IPS DF 19.7 (cell line): ENCODE results near the gene DLGAP1.
A peak's percentile ranks its signal among the peaks of the same experiment; 100 is the strongest.

Experiments used
- DNase-seq: peaks from one replicate; pipeline ENCODE4 v3.0.0-alpha.2; 2013; ENCODE audit warnings: low read depth, low spot score

Gene DLGAP1

DNA sequence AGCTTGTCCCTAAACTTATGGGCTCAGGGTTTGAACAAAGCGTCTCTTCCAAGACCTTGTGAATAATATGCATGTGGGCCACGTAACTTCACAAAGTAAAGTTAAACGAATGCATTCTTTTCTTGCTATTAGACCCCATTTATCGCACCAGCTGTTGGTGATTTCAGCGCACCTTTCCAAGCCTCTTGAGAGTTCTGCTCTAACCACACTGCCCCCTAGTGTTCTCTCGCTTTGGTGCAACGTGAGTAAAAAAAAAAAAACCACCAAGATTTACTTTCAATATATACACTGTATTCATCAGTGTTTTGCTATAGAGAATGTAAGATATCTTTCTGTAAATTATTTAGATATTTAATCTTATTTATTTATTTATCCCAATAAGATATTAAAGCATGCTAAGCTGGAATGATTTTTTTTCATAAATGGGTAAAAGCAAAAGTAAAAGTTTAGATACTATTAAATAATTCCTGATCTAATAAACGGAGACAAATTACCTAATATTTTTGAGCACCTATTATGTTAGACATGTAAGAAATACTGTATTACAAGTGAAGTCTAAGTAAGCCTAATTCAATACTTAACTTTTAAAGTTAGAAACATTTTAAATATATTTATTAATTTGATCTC, 459.5 kb downstream of the DLGAP1 start:
- DNase-seq: no peak

DNA sequence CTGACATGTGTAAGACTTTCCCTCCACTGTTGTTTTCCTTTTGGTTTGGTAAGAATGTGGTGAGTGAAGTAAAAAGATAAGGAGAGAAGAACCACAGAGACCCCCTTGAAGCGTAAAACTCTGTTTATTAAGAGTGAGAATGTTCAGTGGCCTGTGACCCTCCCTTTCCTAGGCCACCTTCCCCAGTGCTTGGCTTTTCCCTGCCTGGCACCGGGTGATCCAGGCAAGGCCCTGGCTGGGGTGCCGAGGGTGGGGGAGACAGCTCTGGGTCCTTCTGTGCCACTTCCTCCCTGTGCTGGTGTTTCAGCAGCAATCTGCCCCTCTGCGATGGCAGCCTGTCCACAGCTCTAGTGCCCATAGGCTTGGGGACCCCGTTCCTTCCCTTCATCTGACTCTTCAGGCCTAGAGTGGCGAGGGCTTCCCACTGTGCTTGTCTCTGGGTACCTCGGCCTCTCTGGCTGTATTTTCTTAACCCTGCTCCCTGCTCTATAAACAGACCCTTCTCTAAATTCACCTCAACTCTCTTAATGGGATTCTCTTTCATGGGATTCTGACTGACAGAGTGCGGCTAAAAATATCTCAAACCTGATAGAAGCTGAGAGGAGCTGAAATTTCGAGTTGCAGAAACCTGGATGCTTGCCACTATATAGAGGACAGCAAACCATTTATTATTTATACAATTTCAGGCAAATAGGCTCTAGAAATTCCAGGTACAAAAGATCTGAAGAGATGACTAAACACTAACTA, 461.0 kb downstream of the DLGAP1 start:
- no peak for DNase-seq

DNA sequence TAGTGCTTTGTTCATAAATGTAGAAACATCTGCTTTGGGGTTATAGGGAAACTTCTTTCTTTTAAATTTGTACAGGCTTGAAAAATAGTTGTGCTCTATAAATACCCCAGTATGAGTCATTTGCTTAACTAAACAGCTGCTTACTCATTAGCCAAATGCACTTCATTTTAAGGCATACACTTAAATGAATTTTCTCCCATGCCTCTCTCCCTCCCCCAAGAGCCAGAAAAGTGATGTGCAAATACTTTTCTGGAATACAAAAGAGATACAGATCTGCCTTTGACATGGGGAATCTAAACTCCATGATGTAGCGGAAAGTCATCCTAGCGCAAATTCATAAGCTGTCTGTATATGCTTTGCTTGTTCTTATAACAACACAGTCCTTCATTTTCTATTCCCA, 469.4 kb downstream of the DLGAP1 start:
- no peak for DNase-seq

DNA sequence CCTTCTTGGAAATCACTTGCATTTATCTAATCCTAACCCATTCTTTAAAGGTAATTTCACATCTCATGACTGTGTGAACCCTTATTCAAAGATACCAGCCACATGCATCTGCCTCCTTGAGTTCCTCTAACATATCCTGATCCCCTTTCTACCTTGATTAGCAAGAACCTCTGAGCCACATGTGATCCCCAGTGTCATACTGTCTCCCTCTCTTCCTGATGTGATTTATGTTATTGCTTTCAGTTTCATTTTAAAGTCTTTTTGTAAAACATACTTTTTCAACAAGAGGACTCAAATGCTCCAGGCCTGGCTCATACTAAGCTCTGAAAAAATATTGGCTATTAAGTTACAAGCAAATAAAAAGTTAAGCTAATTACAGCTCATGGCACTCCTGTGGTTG, 470.1 kb downstream of the DLGAP1 start:
- DNase-seq: no peak

DNA sequence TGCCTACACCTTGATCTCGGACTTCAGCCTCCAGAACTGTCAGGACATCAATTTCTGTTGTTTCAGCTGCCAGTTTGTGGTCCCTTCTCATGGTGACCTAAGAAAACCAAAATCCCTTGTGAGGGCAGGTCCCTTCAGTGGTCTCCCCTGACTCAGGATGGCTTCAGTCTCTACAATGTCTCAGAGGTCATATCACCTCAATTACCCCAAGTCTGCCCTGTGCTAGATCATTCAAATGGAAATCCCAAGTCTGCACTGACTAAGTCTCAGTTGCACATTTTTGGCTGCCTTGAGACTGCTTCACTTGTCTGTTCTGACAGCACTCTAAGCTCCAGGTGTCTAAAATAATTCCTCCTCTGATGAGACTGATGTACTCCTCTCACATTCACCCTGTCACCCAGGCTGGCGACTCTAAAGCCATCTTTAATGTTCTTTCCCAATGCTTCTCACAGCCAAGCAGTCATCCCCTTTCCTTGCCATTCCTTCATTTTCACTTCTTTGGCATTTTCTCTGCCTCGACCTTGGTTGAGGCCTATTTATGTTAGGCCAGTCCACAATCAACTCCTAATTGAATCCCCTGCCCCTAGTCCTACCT, 470.8 kb downstream of the DLGAP1 start:
- DNase-seq: no peak

DNA sequence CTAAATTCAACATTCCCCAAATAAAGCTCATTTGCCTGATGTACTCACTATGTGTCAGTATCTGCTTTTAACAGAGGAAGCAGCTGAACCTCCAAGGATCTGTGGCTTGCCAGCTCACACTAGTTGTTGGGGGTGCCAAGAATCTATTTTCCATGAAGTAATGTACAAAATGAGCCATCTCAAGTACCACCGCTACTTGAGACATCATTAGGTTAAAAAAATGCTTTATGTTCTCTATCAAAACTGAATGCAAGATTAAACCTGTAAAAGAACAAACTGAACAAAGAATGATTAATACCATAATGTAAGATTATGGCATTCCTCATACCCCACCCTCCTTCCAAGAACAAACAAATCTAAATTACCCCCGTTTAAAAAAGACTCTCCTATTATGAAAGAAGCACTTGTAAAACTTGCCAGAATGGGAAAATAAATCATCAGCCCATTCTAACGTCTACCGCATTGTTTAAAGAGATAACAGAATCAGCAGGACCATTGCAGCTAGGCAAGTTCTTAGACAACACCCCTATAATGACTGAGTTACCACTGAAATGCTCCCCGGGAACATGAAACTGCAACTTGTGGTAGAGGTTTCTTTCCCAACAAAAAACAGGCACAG, 471.6 kb downstream of the DLGAP1 start:
- DNase-seq: no peak

DNA sequence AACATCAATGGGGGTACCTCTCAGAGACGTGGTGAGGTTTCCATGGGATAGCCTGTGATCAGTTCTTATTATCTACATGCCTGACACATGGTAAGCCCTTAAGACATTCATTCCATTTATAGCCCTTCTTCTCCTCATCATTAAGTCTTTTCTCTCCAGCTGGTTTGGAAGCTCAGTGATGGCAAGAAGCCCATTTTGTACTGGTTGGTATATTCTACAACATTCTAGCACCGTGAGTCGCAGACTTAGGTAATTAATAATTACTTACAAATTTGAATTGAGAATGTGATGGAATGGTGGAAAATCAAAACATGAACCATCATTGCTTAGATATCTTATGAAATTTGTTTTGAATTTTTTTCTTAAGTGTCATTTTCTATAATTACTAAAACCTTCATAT, 472.6 kb downstream of the DLGAP1 start:
- DNase-seq: no peak

DNA sequence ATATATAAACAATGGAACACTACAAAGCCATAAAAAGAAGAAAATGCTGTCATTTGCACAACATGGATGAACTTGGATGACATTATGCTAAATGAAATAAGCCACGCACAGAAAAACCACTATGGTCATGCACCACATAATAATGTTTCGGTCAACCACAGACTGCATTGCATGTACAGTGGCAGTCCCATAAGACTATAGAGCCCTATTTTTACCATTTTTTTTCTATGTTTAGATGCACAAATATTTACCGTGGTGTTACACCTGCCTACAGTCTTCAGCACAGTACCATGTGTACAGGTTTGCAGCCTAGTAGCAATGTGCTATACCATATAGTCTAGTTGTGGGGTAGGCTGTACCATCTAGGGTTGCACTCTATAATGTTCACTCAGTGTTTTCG, 476.1 kb downstream of the DLGAP1 start:
- no peak for DNase-seq

DNA sequence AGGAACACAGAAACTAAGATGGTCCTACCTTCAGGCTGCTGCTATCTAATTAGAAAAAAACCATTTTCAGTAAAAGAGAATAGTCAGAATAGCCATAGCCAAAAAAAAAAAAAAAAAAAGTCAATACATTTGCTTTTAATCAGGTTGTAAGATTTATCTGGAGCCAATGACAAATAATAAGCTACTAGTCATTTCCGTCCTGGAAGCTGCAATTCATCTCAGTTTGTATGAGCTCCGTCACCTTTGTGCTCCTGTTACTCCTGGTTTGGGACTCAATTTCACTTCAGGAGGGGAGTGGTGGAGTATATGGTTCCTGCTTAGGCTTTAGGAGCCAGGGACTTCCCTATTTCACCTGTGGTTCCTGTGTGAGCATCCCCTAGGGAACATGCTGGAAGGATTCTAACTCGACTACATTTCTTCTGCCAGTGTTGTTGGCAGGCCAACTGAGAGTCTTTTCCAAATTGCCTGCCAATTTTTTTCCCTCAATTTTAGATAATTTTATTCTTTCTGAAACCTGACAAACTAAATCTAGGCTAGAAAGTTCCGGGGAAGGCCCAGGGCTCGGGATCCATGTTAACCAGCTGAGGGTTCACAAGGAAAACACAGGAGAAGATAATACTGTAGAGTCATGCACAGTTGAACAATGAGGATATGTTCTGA, 481.8 kb downstream of the DLGAP1 start:
- DNase-seq: no peak

DNA sequence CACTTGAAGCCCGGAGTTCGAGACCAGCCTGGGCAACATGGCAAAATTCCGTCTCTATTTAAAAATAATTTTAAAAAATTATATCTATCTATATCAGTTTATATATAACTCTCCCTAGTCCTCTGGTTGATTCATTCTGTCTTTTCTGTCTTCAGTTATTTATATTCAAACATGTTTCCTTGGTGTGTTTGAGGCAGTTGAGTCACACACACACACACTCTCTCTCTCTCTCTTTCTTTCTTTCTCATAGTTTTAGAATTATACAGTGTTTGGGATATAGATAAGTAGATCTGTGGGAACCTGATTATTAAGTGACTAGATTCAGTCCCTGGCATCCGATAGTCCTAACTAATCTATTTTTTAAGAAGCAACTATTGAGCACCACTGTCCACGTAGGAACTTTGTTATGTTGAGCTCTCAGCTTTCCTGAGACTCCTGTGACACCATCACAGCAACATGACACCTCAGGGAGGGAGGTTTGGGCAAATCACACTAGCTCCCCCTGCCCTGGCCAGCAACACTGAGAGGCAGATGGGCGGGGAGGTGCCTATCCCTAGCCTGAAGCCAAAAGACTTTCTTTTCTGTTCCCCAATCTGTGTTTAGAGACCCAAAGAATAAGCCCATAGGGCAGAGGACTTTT, 482.7 kb downstream of the DLGAP1 start:
- DNase-seq: peak; percentile 61

DNA sequence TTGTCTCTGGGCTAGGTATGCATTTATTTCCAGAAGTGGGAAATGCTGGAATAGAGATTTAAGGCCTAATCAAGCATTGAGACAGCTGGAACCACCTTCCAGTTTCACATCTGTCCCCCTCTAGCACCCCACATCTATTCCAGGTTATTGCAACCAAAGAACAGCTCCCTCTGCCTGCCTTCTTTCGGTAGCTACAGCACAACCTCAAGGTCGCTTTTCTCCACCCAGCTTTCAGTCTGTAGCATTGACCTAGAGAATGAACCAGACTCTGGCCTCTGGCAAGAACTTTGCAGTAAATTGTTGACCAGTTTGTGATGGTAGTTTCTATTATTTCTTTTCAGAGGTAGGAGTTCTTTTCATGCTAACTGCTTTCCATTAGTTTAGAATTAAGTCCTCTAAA, 484.2 kb downstream of the DLGAP1 start:
- no peak for DNase-seq

DNA sequence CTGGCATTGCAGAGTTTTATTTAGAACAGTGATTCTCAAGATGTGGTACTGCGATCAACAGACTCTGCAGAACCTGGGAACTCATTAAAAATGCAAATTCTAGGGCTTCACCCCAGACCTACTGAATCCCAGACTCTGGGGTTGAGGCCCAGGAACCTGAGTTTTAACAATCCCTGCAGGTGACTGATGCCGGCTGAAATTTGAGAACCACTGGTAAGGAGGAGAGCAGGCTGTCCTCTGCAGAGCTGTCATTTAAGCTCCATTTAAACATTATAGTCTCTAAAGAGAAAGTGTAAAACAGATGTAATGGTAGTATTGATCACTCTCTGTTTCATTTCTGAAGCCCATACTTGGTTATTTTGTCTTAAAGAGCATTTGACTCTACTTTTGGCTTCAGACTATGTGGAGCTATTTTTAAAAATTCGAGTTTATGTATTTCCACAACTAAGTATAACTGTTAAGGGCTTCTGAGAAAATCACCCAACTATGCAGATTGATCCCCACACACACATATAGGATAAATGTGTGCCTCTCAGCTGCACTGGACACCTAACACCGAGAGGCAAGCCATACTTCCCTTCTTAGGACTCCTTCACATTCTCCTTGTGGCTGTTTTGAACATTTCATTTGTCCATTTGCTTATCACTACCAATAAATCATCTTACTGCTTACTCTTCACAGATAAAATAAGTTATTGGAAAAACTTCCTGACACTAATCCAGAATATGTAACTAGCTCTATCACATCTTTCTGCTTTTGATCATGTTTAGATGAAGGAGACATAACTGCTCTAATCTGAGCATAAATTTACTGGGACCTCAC, 487.5 kb downstream of the DLGAP1 start:
- DNase-seq: no peak

DNA sequence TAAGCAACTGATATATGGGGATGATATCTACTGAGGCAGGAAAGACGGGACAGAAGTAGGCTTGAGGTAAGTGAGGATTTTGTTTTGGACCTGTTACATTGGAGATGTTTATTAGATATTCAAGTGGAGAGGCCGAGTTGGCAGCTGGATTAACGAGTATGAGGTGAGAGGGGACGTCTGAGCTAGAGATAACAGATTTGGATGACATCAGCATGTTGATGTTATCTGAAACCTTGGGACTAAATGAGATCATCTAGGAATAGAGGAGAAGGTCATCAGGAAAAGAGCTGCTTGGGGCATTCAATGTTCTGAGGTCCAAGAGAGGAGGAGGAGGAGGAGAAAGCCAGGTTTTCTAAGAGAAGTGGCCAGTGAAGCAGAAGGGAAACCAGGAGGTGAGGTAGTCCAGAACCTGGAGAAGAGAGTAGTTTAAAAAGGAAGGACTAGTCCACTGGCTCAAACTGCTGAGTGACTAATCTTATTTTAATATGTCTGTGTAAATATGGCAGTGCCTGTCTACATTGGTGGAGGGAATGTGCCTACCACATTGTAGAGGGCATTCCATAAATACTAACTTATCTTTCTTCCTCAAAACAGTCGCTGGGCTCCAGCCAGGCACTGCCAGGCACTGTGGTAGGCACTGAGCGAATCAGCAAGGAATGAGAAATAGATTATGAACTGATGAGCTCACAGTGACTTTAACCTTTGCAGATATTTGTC, 488.3 kb downstream of the DLGAP1 start:
- DNase-seq: no peak

DNA sequence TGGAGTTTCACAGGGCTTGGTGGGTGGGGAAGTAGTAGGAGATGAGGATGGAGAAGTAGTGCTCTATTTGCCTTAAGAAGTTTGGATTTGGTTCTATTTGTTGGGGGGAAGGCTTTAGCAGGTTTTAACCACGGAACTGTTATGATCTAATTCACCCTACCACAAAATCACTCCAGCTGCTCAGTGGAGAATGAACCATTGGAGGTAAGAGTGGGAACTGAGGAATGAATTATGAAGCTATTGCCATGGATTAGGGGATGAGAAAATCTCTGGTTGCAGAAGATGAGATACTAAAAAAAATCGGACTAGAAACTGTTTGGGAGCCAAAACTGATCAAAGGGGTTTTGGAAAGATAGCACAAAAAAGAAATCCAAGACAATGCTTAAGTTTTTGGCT, 488.9 kb downstream of the DLGAP1 start:
- no peak for DNase-seq

DNA sequence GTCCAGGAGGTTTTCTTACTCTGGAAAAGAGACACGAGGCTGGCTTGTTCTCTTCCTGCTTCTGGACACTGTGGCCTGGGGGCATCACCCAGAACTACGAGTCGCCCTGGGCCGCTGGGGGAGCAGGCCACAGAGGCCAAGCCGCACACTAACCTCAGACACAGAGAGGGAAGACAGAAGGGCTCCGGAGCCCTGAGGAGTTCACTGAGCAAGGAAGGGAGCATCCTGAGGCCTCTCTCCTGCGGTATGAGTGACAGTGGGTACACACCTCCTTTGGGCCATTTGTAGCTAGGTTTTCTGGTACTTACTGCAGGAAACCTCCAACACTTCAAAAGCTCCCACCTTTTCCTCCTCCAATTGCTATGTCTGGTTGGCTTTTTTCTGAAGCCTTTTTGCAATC, 494.1 kb downstream of the DLGAP1 start:
- no peak for DNase-seq

DNA sequence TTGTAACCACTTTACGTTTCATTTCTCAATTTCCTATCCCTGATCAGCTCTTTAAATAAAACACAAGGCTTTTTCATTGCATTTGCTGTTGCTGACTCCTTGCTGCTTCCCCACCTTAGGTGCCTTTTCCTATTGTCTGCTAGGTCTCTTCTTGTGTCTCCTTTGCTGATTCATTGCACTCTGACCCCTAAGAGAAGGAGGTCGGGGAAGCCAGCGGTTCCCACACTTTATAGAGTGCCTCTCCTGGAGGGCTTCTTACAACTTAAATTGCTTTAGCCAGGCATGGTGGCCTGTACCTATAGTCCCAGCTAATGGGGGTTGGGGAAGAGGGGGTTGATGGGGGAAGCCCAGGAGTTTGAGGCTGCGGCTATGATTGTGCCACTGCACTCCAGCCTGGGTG, 495.0 kb downstream of the DLGAP1 start:
- no peak for DNase-seq

DNA sequence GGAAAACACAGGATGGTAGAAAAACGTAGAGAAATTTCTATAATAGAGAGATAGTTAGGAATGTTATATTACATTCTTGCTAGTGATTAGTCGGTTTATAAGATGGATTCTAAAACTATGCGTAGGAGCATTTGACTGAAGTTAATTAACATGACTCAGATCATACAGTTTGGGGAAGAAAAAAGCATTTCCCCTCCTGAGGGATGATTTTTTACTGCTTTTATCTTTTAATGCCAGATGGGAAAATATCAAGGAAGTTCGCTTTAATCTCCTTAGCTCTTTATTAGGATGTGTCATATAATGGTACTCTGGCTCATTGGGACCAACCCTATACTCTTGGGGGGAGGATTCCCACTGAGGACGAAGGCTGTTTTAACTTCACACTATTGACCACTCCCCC, 503.1 kb downstream of the DLGAP1 start:
- no peak for DNase-seq

DNA sequence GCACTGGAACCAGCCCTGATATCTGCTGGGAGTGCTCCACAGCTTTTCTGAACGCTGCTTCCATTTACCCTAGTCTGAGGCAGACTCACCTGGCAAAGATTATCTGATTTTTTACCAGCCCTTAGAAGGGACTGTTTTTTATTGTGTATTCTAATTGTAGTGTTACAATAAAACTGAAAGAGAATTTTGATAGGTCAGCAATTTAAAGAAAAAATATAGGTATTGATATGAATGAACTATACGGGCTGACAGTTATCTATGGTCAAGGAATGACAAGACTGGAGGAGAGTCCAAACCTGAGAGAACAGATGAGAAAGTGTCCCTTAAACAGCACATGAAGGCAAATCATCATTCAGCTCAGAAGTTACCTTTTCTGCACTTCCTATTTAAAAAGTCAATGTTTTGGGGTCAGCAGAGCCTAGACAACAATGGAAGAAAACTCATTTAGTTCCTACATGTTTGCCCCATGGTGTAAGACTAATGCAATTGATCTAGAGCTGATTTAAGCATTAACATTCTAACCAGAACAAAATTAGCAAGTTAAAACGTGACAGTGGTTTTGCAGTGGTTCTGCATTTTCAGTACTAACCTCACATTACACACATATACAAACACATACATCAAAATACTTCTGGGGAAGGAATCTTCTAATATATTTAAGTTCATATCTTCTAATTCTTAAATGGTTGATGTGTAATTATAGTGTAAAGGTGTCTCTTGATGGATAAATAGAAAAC, 504.3 kb downstream of the DLGAP1 start:
- no peak for DNase-seq

DNA sequence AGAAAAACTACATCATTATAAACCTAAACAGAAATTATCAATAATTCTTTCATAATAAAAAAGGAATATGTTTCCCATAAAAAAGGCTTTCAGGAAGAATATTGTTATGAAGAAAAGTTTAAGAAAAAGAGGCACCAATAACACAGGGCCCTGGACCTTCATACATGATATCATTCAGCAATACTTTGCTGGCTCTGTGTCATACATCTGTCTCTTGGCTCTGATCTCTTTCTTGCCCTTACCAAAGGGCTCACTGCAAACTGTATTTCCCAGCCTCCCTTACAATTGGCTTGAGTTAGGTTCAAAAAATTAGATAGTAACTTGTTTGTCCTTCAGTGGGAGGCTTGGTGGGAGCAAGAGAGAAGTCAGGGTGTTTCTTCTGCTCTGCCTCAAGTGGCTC, 506.1 kb downstream of the DLGAP1 start:
- no peak for DNase-seq

DNA sequence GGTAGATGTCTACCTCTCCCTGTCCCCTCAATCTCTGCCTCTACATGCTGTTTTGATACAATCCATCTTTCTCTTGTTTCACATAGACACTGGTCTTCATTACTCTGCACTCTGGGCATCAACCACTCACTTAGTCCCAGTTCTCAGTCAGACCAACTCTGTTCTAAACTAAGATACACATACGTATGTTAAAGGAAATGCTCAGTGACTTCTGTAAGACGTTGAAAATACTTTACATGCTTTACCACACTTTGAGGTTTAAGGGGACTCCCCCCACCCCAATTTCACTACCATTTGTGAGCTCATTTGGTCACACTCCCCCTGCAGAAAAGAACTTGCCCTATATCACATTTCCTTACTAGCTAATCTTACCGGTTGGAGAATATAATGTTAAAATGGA, 507.7 kb downstream of the DLGAP1 start:
- no peak for DNase-seq
